B cell (primary cell): ENCODE results near the gene CDK5RAP1. TPM values are rescaled to one million over a fixed set of nuclear protein-coding genes. Genes with fewer than 3 reads are reported as not detected.

ENCODE experiments used
- ATAC-seq: fragments of 200-7000 bp; cut with Tn5 transposase; one replicate; pipeline ENCODE4 v1.10.0; 2021; ENCODE audit warnings: low read depth, mild to moderate bottlenecking, moderate number of reproducible peaks, moderate library complexity
- CTCF ChIA-PET: fragments of 350-600 bp; sonication (Branson Sonifier 250); formaldehyde crosslinking; loops from one replicate; lab custom pipeline; 2021; ENCODE audit warnings: antibody characterized with exemption, inconsistent platforms; lab: Charles Lee
- POLR2A ChIA-PET: fragments of 350-600 bp; sonication (Branson Sonifier 250); formaldehyde crosslinking; loops from one replicate; lab custom pipeline; 2021; ENCODE audit warnings: antibody characterized with exemption; lab: Charles Lee
- DNase-seq: peaks from one replicate; pipeline ENCODE4 v3.0.0; 2013
- H2AFZ ChIP-seq: 2 replicates; pipeline ENCODE4 v1.6.1; 2012; ENCODE audit warnings: mild to moderate bottlenecking, low read depth, low read length; ENCODE audit not compliant: insufficient read depth, poor library complexity, severe bottlenecking
- H3K27ac ChIP-seq, 2 donors: 1 replicate in 1 of 2; 2 replicates in 1 of 2; pipeline ENCODE4 v1.5.1; 2012 to 2013; ENCODE audit warnings: low read length in 2 of 2, mild to moderate bottlenecking in 2 of 2, moderate library complexity in 1 of 2
- H3K27me3 ChIP-seq, 4 experiments: fragments of 200-600 bp in 1 of 4; sonication (generic) in 1 of 4; replicated peaks in 1 of 4; 1 replicate in 2 of 4; 2 replicates in 2 of 4; pipeline versions ENCODE4 v1.6.1 to v1.7.0; 2013 to 2016; ENCODE audit warnings: low read length in 3 of 4, mild to moderate bottlenecking in 2 of 4, mixed read lengths in 1 of 4, moderate library complexity in 1 of 4; ENCODE audit not compliant: insufficient read depth in 4 of 4, control insufficient read depth in 3 of 4; ENCODE audit errors: control extremely low read depth in 1 of 4
- H3K36me3 ChIP-seq, 2 experiments: replicated peaks in 1 of 2; 1 replicate in 1 of 2; 2 replicates in 1 of 2; pipeline versions ENCODE4 v1.6.1 to v1.7.1; 2013; ENCODE audit warnings: low read length in 1 of 2; ENCODE audit not compliant: insufficient read depth in 2 of 2, control insufficient read depth in 1 of 2; ENCODE audit errors: control extremely low read depth in 1 of 2, extremely low read depth in 1 of 2
- H3K4me1 ChIP-seq, 2 donors: fragments of 200-600 bp in 1 of 2; sonication (generic) in 1 of 2; 1 replicate in 1 of 2; 2 replicates in 1 of 2; pipeline versions ENCODE4 v1.5.1 to v1.6.1; 2013 to 2017; ENCODE audit warnings: low read length in 2 of 2; ENCODE audit not compliant: control insufficient read depth in 2 of 2, insufficient read depth in 2 of 2
- H3K4me2 ChIP-seq: replicated peaks from 2 replicates; pipeline ENCODE3; 2012; ENCODE audit warnings: mild to moderate bottlenecking, low read depth, low read length; ENCODE audit not compliant: poor library complexity, severe bottlenecking
- H3K4me3 ChIP-seq, 5 experiments: fragments of 200-600 bp in 1 of 5; sonication (generic) in 1 of 5; 1 replicate in 3 of 5; 2 replicates in 2 of 5; pipeline versions ENCODE4 v1.5.1 to v1.7.0; 2011 to 2016; ENCODE audit warnings: low read length in 4 of 5, mild to moderate bottlenecking in 4 of 5, low read depth in 2 of 5, control low read depth in 1 of 5, moderate library complexity in 1 of 5; ENCODE audit not compliant: insufficient read depth in 1 of 5; ENCODE audit errors: control extremely low read depth in 1 of 5, extremely low read depth in 1 of 5
- H3K79me2 ChIP-seq: fragments of 200-600 bp; sonication (generic); one replicate; pipeline ENCODE4 v1.6.0; 2016; ENCODE audit warnings: low read length; ENCODE audit not compliant: control insufficient read depth, insufficient read depth
- H3K9ac ChIP-seq: fragments of 200-600 bp; sonication (generic); 2 replicates; pipeline ENCODE4 v1.6.1; 2017; ENCODE audit warnings: mild to moderate bottlenecking, low read length, moderate library complexity
- H3K9me3 ChIP-seq, 3 donors: one replicate each; pipeline versions ENCODE4 v1.6.1 to v1.7.1; 2013; ENCODE audit warnings: low read length in 2 of 3; ENCODE audit not compliant: control insufficient read depth in 2 of 3, insufficient read depth in 1 of 3; ENCODE audit errors: control extremely low read depth in 1 of 3
- H4K20me1 ChIP-seq: 2 replicates; pipeline ENCODE4 v1.6.0; 2012; ENCODE audit warnings: mild to moderate bottlenecking, low read length; ENCODE audit not compliant: insufficient read depth, control insufficient read depth, poor library complexity, severe bottlenecking
- H3K27ac Mint-ChIP-seq: one replicate; pipeline ENCODE4 v1.8.0; 2021; ENCODE audit warnings: mixed read lengths
- H3K27me3 Mint-ChIP-seq: one replicate; pipeline ENCODE4 v1.8.0; 2021; ENCODE audit warnings: mixed read lengths
- H3K4me1 Mint-ChIP-seq: one replicate; pipeline ENCODE4 v1.8.0; 2021; ENCODE audit warnings: mixed read lengths
- H3K4me3 Mint-ChIP-seq: one replicate; pipeline ENCODE4 v1.8.0; 2021; ENCODE audit warnings: mixed read lengths
- H3K9me3 Mint-ChIP-seq: one replicate; pipeline ENCODE4 v1.8.0; 2022; ENCODE audit warnings: mixed read lengths; ENCODE audit not compliant: insufficient read depth
- EZH2 ChIP-seq: IDR thresholded peaks from 2 replicates; pipeline ENCODE4 v1.6.1; 2012; ENCODE audit warnings: borderline replicate concordance, low read depth, mild to moderate bottlenecking, moderate library complexity, low read length; ENCODE audit not compliant: insufficient read depth, poor library complexity, severe bottlenecking
- WGBS: methylation state at CpG from one replicate; pipeline ENCODE4 v1.1.5; 2013; ENCODE audit warnings: missing lambda C conversion rate; ENCODE audit not compliant: insufficient coverage; 5-methylcytosine and 5-hydroxymethylcytosine counted together
- intact Hi-C: fragments of 100-400 bp; cut with micrococcal nuclease; formaldehyde crosslinking; loops from one replicate; pipeline ENCODE4 v1.10.0; 2022
- polyA plus RNA-seq: library from polyadenylated mRNA; depleted of rRNA; stranded (reverse); fragments of >200 nt; gene quantifications from 2 replicates; pipeline ENCODE4 v1.2.3, GENCODE V29; 2012
- total RNA-seq, 2 donors: library from RNA; stranded (reverse); fragments of 120-200 nt in 1 of 2; gene quantifications; 1 replicate in 1 of 2; 2 replicates in 1 of 2; pipeline versions ENCODE4 v1.2.3 to v1.2.4, GENCODE V29; 2013 to 2022
- TF ChIP-seq, protein P1 (sequence below): fragments of 200-600 bp; IDR thresholded peaks from one replicate; pipeline ENCODE4 v1.8.0; 2022; ENCODE audit warnings: antibody characterized with exemption, mild to moderate bottlenecking

Gene CDK5RAP1
- total and polyA plus RNA-seq, 2 donors (not counting 1 experiment from before 2014, with no cell fraction given): 50.4 to 60.5 TPM

- H3K27me3 ChIP-seq: no peaks in the 10 kb centered on the region
- H4K20me1 ChIP-seq: no peaks in the 10 kb centered on the region
- H3K4me1 ChIP-seq: no peaks in the 10 kb centered on the region
- intact Hi-C loops: no loop called here
- Mint-ChIP-seq H3K4me1 (no peaks in the 10 kb centered on the region), H3K9me3 (no peaks in the 10 kb centered on the region), H3K27me3 (no peaks in the 10 kb centered on the region), H3K4me3 (no peak overlapping the region), H3K27ac (no peak overlapping the region)
- CTCF ChIA-PET: no interaction called here
- no peak overlapping the region for H3K27ac ChIP-seq
- no peak for DNase-seq
- no peaks in the 10 kb centered on the region for H3K79me2 ChIP-seq
- no peak overlapping the region for H3K4me3 ChIP-seq
- peaks cover 0 to 3% of the 10 kb centered on the region in 2 experiments for H3K36me3 ChIP-seq
- no peak for TF ChIP-seq EZH2
- TF ChIP-seq, protein P1, sequence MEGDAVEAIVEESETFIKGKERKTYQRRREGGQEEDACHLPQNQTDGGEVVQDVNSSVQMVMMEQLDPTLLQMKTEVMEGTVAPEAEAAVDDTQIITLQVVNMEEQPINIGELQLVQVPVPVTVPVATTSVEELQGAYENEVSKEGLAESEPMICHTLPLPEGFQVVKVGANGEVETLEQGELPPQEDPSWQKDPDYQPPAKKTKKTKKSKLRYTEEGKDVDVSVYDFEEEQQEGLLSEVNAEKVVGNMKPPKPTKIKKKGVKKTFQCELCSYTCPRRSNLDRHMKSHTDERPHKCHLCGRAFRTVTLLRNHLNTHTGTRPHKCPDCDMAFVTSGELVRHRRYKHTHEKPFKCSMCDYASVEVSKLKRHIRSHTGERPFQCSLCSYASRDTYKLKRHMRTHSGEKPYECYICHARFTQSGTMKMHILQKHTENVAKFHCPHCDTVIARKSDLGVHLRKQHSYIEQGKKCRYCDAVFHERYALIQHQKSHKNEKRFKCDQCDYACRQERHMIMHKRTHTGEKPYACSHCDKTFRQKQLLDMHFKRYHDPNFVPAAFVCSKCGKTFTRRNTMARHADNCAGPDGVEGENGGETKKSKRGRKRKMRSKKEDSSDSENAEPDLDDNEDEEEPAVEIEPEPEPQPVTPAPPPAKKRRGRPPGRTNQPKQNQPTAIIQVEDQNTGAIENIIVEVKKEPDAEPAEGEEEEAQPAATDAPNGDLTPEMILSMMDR: no peak
- H3K9me3 ChIP-seq: no peaks in the 10 kb centered on the region
- ATAC-seq: no peak
- no peak overlapping the region for H2AFZ ChIP-seq
- 100% methylated on average over 4 of the region's 5 CpGs for WGBS
- POLR2A ChIA-PET: interaction anchor here (0.6 to 0.7 kb wide), 2 partner anchors 10 to 65 kb away, joined by 3 to 5 read pairs; no protein-coding TSS in a partner anchor
- H3K9ac ChIP-seq: no peak overlapping the region
- no peak overlapping the region for H3K4me2 ChIP-seq
These were observed 33.1 kb upstream of the CDK5RAP1 start for GRCh38 chr20:33434434-33434833.

DNA sequence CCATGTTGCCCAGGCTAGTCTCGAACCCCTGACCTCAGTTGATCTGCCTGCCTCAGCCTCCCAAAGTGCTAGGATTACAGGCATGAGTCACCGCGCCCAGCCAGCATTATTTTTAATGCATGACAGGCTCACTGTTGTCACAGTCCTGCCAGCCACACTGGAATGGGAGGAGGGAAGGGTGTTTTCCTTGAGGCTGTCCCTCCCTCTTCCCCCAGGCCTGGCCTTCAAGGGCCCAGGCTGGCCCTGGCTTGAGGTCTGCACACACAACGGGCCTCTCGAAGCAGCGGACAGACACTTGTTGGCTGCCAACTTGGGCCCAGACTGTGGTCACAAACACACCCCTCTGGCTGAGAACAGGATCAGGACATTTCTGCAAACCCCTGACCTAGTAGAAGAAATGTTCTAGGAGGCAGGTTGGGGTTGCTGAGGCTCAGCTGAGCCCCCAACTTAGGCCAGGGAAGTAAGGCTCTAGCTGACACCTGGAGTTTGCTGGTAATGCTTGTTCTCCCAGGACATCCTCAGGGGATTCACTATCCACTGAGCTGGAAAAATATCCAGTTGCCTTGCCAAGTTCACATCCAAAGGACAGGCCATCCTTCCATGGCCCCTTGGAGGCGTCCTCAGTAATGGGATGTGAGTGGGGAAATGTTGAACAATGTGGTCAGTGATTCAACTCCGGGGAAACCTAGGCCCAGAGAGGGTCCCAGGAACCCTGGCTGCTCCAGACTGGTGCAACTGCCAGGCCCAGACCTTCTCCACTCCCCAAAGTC lies 32.3 kb upstream of the CDK5RAP1 start:
- intact Hi-C loops: no loop called here
- 100% methylated on average over 5 of the region's 8 CpGs for WGBS
- Histone ChIP-seq H3K4me1 (no peaks in the 10 kb centered on the region), H3K4me3 (no peak overlapping the region), H3K27ac (no peak overlapping the region), H3K4me2 (no peak overlapping the region), H4K20me1 (no peaks in the 10 kb centered on the region), H3K79me2 (no peaks in the 10 kb centered on the region), H3K9me3 (no peaks in the 10 kb centered on the region), H3K9ac (no peak overlapping the region), H2AFZ (no peak overlapping the region), H3K36me3 (peaks cover 0 to 3% of the 10 kb centered on the region in 2 experiments), H3K27me3 (no peaks in the 10 kb centered on the region)
- H3K27me3 Mint-ChIP-seq: no peaks in the 10 kb centered on the region
- POLR2A ChIA-PET: no interaction called here
- ATAC-seq (no peak), DNase-seq (no peak)
- no peak overlapping the region for H3K4me3 Mint-ChIP-seq
- H3K27ac Mint-ChIP-seq: no peak overlapping the region
- CTCF ChIA-PET: no interaction called here
- no peaks in the 10 kb centered on the region for H3K9me3 Mint-ChIP-seq
- no peaks in the 10 kb centered on the region for H3K4me1 Mint-ChIP-seq
- TF ChIP-seq EZH2: no peak
- TF ChIP-seq, protein P1: no peak
